Endothelial cell of umbilical vein (primary cell): ENCODE data around the gene SH3BP4. TPM values are rescaled to one million over a fixed set of nuclear protein-coding genes. Genes with fewer than 3 reads are reported as not detected.

Experiments used
- BruUV-seq: library from RNA; stranded (reverse); fragments of 400-500 nt; replicated peaks from 2 replicates; lab custom pipeline; 2021; lab: Mats Ljungman, UMichigan
- CTCF ChIA-PET: fragments of 300-600, 350-600 bp; sonication (Branson Sonifier 250); formaldehyde crosslinking; loops from one replicate; lab custom pipeline; 2021; ENCODE audit warnings: antibody characterized with exemption, inconsistent platforms; lab: Charles Lee
- POLR2A ChIA-PET: fragments of 300-600, 350-600 bp; sonication (Branson Sonifier 250); formaldehyde crosslinking; loops from one replicate; lab custom pipeline; 2021; ENCODE audit warnings: antibody characterized with exemption, inconsistent platforms; lab: Charles Lee
- DNase-seq: peaks from one replicate; pipeline ENCODE4 v3.0.0-alpha.2; 2011; ENCODE audit warnings: low read depth, low spot score
- FAIRE-seq: peaks from 2 replicates; lab custom pipeline; 2011; peaks lifted over from hg19 to GRCh38; lab: Jason Lieb, UNC
- H2AFZ ChIP-seq: 2 replicates; pipeline ENCODE4 v1.6.0; 2012; ENCODE audit warnings: low read depth, low read length, control low read depth, inconsistent platforms
- H3K27ac ChIP-seq: 2 replicates; pipeline ENCODE4 v1.5.1; 2011; ENCODE audit warnings: low read depth, mild to moderate bottlenecking, control low read depth, low read length, moderate library complexity; ENCODE audit not compliant: insufficient read depth
- H3K27me3 ChIP-seq, 2 experiments: 2 replicates each; pipeline versions ENCODE4 v1.6.0 to v1.6.1; 2011; ENCODE audit warnings: low read length in 2 of 2, mixed read lengths in 1 of 2; ENCODE audit not compliant: control insufficient read depth in 2 of 2, insufficient read depth in 2 of 2
- H3K36me3 ChIP-seq, 2 experiments: 2 replicates in 1 of 2; 3 replicates in 1 of 2; pipeline ENCODE4 v1.5.1; 2011; ENCODE audit warnings: low read length in 2 of 2, mild to moderate bottlenecking in 1 of 2, moderate library complexity in 1 of 2; ENCODE audit not compliant: control insufficient read depth in 2 of 2, insufficient read depth in 2 of 2; ENCODE audit errors: extremely low read depth in 1 of 2
- H3K4me1 ChIP-seq: 3 replicates; pipeline ENCODE4 v1.5.1; 2011; ENCODE audit warnings: mild to moderate bottlenecking, low read length; ENCODE audit not compliant: control insufficient read depth, insufficient read depth; ENCODE audit errors: extremely low read depth
- H3K4me2 ChIP-seq: 2 replicates; pipeline ENCODE4 v1.6.1; 2011; ENCODE audit warnings: low read length, control low read depth, mixed read lengths; ENCODE audit not compliant: insufficient read depth
- H3K4me3 ChIP-seq, 3 experiments: fragments of 200-600 bp in 1 of 3; sonication (generic), shearing (Covaris generic) in 1 of 3; replicated peaks in 1 of 3; 2 replicates each; pipeline ENCODE4 v1.5.1; 2011 to 2016; ENCODE audit warnings: control low read depth in 3 of 3, low read length in 3 of 3, mild to moderate bottlenecking in 2 of 3, inconsistent platforms in 1 of 3, low read depth in 1 of 3, moderate library complexity in 1 of 3; ENCODE audit not compliant: insufficient read depth in 1 of 3
- H3K79me2 ChIP-seq: 2 replicates; pipeline ENCODE4 v1.6.0; 2012; ENCODE audit warnings: low read length, inconsistent platforms; ENCODE audit not compliant: control insufficient read depth, insufficient read depth
- H3K9ac ChIP-seq: replicated peaks from 2 replicates; pipeline ENCODE3; 2011; ENCODE audit warnings: low read length, control low read depth; ENCODE audit not compliant: insufficient read depth; ENCODE audit errors: extremely low read depth
- H3K9me1 ChIP-seq: replicated peaks from 3 replicates; pipeline ENCODE4 v1.6.0; 2011; ENCODE audit warnings: mild to moderate bottlenecking, low read length; ENCODE audit not compliant: control insufficient read depth, insufficient read depth; ENCODE audit errors: extremely low read depth
- H3K9me3 ChIP-seq: replicated peaks from 2 replicates; pipeline ENCODE4 v1.5.1; 2012; ENCODE audit warnings: low read length, inconsistent platforms; ENCODE audit not compliant: control insufficient read depth, insufficient read depth
- H4K20me1 ChIP-seq: replicated peaks from 2 replicates; pipeline ENCODE3; 2011; ENCODE audit warnings: mild to moderate bottlenecking, low read length; ENCODE audit not compliant: control insufficient read depth, insufficient read depth; ENCODE audit errors: extremely low read depth
- CTCF ChIP-seq, 2 donors: IDR thresholded peaks; 1 replicate in 1 of 2; 2 replicates in 1 of 2; pipeline ENCODE4 v1.5.1; 2011; ENCODE audit warnings: low read length in 2 of 2, mild to moderate bottlenecking in 2 of 2, moderate library complexity in 2 of 2, control low read depth in 1 of 2, inconsistent platforms in 1 of 2, low read depth in 1 of 2; ENCODE audit not compliant: insufficient read depth in 1 of 2; ENCODE audit errors: extremely low read depth in 1 of 2
- EZH2 ChIP-seq: IDR thresholded peaks from 2 replicates; pipeline ENCODE4 v1.6.1; 2012; ENCODE audit warnings: borderline replicate concordance, low read depth, mild to moderate bottlenecking, moderate library complexity, low read length, inconsistent platforms; ENCODE audit not compliant: severe bottlenecking
- FOS ChIP-seq: IDR thresholded peaks from 2 replicates; pipeline ENCODE4 v1.6.1; 2011; ENCODE audit warnings: mild to moderate bottlenecking, low read length, moderate library complexity, borderline replicate concordance; ENCODE audit not compliant: insufficient read depth
- GATA2 ChIP-seq: IDR thresholded peaks from 2 replicates; pipeline ENCODE4 v1.7.0; 2011; ENCODE audit warnings: low read depth, mild to moderate bottlenecking, moderate library complexity, mixed read lengths, low read length; ENCODE audit not compliant: insufficient read length, insufficient read depth
- JUN ChIP-seq: IDR thresholded peaks from 2 replicates; pipeline ENCODE4 v1.6.1; 2011; ENCODE audit warnings: borderline replicate concordance, low read depth; ENCODE audit not compliant: insufficient read length, insufficient read depth
- MAX ChIP-seq: IDR thresholded peaks from 2 replicates; pipeline ENCODE4 v1.6.1; 2011; ENCODE audit not compliant: insufficient read depth, insufficient read length
- MYC ChIP-seq: IDR thresholded peaks from one replicate; pipeline ENCODE4 v1.6.1; 2011; ENCODE audit warnings: mild to moderate bottlenecking, low read depth, low read length
- POLR2A ChIP-seq: IDR thresholded peaks from 2 replicates; pipeline ENCODE4 v1.6.1; 2012; ENCODE audit warnings: low read depth, mild to moderate bottlenecking, control low read depth, low read length
- POLR2AphosphoS5 ChIP-seq: IDR thresholded peaks from 2 replicates; pipeline ENCODE4 v1.6.1; 2012; ENCODE audit warnings: low read depth, mild to moderate bottlenecking, control low read depth, low read length, moderate library complexity; ENCODE audit not compliant: insufficient read depth
- dilution Hi-C: fragments of 300-500 bp; cut with MboI; formaldehyde crosslinking; loops from one replicate; pipeline ENCODE4 v1.15.0; 2019; ENCODE audit warnings: low sequenced_read_pairs; ENCODE audit not compliant: extremely low pct_ligation_motif_present
- intact Hi-C: fragments of 100-400 bp; cut with micrococcal nuclease; formaldehyde crosslinking; loops from one replicate; pipeline ENCODE4 v1.10.0; 2022
- polyA plus RNA-seq, 4 experiments: library from polyadenylated mRNA; depleted of rRNA in 3 of 4; stranded (reverse) in 3 of 4; unstranded in 1 of 4; fragments of >200 nt; gene quantifications; 2 replicates each; pipeline versions ENCODE4 v1.2.1 to v1.2.3, GENCODE V29; 2011 to 2012; ENCODE audit warnings: missing spikeins in 1 of 4
- total RNA-seq: library from RNA; stranded (reverse); gene quantifications from 2 replicates; pipeline ENCODE4 v1.2.3, GENCODE V29; 2021

The SH3BP4 gene
- total and polyA plus RNA-seq, 2 donors (not counting 3 experiments of a cell fraction or from before 2014, with no cell fraction given), result 85.2 to 100.0 TPM

- DNase-seq, result no peak
- FAIRE-seq, result no peak
- CTCF ChIA-PET, result interaction anchor here (0.9 to 1.0 kb wide), 2 partner anchors 44 to 180 kb away, joined by 3 read pairs; no protein-coding TSS in a partner anchor
- dilution Hi-C loops (no loop called here), intact Hi-C loops (no loop called here)
- Histone ChIP-seq H3K27me3 (no peaks in the 10 kb centered on the region), H3K9me3 (no peaks in the 10 kb centered on the region), H3K4me3 (no peak overlapping the region), H3K4me1 (no peaks in the 10 kb centered on the region), H4K20me1 (no peaks in the 10 kb centered on the region), H3K79me2 (no peaks in the 10 kb centered on the region), H3K9me1 (no peaks in the 10 kb centered on the region), H2AFZ (no peak overlapping the region), H3K36me3 (no peaks in the 10 kb centered on the region), H3K9ac (no peak overlapping the region), H3K27ac (no peak overlapping the region), H3K4me2 (no peak overlapping the region)
- POLR2A ChIA-PET, result no interaction called here
- TF ChIP-seq JUN, result no peak
- TF ChIP-seq GATA2, result no peak
- no peak for TF ChIP-seq MYC
- no peak for TF ChIP-seq EZH2
- no peak for TF ChIP-seq CTCF (IDR thresholded peaks at IDR 0.05; ENCODE audit: extremely low read depth in 1 of 2, insufficient read depth in 1 of 2, low read depth in 1 of 2, low read length in 2 of 2)
- no peak for TF ChIP-seq FOS
- TF ChIP-seq POLR2A, result no peak
- no peak for TF ChIP-seq POLR2AphosphoS5
- TF ChIP-seq MAX, result no peak
- BruUV-seq, result no TSS peak
Observed at GRCh38 chr2:235061656-235062055, 109.8 kb downstream of the SH3BP4 start.
